ENCODE measurements around the gene ADGRG1. TPM values are rescaled to one million over a fixed set of nuclear protein-coding genes. Genes with fewer than 3 reads are reported as not detected.

The ADGRG1 gene
- total RNA-seq, 1 experiment from 2014 or later, result 20.6 TPM

DNA sequence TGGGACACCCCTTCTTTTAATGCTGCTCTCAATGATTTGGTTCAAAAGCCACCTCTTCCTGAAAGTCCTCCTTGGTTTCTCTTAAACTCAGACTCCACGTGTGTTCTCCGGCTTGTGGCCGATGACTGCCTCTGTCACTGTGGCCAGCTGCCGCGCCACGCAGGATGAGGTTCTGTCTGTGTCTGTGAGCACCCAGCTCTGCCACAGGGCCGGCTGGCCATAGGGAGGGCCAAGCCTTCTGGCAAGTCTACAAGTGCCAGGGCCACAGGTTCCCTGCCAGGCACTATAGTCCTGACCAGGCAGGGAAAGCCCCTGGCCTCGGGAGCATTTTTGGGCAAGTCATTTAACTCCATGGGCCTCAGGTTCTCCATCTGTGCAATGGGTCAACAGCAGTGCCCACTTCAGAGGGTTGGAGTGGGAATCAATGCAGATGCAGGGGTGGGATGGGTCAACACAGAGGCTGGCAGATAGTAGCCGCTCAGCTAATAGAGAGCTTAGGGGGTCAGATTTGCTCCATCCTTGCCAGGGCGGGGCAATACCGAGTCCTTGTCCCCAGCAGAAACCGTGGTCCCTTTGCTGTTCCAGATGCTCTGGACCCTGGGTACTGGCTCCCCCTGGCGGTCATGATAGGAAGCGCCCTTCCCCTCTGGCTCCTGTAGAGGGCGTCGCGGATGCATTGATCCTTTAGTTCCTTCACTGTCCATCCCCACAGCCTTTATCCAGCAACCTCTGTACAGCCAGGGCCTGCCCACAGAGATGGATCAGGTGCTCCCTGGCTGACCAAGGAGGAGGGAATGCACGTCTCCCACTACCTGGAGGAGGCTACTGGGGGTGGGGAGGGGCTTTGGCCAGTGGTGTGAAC, 20.4 kb downstream of the ADGRG1 start:
- peak; percentile 80 for DNase-seq (ENCODE audit: low read depth)

DNA sequence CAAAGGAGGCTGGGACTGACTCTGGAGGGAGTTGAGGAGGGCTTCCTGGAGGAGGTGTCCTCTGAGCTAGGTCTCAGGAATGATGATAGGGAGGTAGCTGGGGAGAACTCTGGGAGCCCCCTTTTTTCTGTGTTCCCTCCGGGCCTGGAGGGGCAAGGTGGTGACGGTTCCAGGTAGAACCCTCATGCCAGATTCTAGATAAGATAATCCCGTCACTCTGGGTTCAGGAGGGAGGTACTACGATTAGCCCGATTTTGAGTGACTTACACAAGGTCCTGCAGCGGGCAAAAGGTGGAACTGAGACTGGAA, 21.0 kb downstream of the ADGRG1 start:
- no peak for DNase-seq (ENCODE audit: low read depth)

DNA sequence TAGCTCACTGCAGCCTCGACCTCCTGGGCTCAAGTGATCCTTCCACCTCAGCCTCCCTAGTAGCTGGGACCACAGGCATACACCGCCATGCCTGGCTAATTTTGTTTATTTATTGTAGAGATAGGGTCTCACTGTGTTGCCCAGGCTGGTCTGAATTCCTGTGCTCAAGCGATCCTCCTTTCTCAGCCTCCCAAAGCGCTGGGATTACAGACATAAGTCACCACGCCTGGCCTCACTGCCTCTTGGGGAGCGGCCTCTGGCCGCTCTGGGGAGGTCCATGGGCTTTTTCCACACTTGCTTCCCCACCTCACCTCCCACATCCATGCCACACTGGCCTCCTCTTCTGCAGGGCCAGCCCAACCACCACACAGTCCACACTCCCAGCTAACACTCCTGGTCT, 21.4 kb downstream of the ADGRG1 start:
- DNase-seq (ENCODE audit: low read depth), result no peak

DNA sequence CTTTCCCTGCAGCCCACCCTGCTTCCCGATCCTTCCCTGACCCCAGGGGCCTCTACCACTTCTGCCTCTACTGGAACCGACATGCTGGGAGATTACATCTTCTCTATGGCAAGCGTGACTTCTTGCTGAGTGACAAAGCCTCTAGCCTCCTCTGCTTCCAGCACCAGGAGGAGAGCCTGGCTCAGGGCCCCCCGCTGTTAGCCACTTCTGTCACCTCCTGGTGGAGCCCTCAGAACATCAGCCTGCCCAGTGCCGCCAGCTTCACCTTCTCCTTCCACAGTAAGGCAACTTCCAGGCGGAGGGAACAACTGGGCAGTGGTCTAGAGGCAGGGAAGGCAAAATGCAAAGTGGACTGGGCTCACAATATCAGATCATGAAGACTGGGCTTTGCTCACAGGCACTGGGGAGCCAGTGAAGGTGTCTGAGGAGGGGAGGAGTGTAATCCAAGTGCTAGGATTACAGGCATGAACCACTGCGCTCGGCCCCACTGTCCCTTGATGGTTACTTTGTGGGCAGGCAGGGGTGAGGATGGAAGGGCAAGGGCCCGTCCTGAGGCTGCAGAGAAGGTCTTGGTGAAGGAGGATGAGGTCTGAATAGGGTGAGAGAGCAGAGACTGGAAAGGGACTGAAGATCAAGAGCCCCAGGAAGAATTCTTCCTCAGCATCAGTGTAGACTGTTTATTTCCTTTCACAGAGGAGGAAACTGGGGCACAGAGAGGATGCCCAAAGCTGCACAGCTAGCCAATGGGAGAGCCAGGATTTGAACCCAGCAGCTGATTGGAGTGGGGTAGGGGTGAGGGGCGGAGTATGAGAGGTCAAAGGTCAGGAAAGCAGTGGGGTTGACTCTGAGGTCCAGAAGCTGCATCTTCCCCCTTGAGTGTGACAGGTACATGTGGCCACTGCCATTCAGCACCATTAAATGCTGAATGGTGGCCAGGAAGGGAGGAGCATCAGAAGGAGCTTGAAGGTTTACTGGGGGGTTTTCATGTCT, 23.2 kb downstream of the ADGRG1 start:
- no peak for DNase-seq (ENCODE audit: low read depth)

DNA sequence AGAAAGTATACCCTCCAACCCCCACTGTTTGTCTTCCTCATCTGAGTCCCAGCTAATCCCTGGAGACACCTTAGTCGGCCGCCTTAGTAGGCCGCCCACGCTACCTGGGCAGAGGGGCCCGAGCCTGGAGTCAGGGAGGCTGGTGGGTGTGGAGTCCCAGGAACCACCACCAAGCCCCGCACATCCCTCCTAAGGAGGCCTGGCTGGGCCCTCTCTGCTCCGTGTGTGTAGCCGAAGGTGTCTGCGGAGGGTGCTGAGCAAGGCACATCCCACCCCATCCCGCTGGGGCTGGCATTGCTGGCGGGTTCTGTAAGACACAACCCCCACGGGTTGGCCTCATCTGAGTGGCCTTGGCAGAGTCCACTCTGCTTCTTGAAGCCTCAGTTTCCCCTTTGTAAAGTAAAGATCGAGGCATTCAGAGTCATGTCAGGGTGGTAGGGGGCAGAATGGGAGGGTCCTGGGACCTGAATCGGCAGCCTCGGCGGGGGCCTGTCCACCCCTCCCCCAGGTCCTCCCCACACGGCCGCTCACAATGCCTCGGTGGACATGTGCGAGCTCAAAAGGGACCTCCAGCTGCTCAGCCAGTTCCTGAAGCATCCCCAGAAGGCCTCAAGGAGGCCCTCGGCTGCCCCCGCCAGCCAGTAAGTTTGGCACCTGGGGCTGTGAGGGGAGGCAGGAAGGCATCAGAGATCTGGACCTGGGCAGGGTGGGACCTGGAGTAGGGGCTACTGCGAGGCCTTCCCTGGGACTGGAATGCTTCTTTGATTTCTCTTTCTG, 24.5 kb downstream of the ADGRG1 start:
- no peak for DNase-seq (ENCODE audit: low read depth)

DNA sequence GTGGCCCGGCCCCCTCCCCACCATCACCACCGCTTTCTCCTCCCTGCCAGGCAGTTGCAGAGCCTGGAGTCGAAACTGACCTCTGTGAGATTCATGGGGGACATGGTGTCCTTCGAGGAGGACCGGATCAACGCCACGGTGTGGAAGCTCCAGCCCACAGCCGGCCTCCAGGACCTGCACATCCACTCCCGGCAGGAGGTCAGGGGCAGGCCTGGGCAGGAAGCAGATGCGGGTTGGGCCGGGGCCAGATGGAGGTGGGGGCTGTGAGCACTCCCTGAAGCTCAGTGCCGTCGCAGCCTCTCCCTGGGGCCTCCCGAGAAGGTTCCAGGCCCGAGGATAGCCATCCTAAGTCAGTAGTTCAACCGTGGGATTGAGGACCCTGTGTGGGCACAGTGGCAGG, 25.5 kb downstream of the ADGRG1 start:
- no peak for DNase-seq (ENCODE audit: low read depth)

DNA sequence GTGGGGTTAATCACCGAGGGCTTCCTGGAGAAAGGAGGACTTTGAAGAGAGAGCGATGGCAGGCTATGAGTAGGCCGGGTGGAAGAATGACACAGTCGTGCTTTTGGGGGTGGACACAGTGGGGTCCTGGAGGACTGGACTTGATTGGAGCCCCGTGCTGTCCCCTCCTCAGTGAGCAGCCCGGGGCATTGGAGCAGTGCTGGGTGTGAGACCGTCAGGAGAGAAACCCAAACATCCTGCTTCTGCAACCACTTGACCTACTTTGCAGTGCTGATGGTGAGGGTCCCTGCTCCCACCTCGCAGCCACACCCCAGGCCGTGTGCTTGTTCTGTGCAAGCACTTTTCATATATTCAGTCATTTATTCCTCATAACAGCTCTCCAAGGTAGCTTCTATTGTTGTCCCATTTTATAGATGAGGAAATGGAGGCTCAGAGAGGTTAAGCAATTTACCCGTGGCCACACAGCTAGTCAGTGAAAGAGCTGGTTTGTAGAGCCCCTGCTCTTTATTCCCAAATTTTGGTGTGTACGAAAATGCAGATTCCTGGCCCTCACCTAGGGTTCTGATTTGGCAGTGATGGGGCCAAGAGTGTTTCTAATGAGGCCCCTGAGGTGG, 28.0 kb downstream of the ADGRG1 start:
- DNase-seq (ENCODE audit: low read depth), result no peak

DNA sequence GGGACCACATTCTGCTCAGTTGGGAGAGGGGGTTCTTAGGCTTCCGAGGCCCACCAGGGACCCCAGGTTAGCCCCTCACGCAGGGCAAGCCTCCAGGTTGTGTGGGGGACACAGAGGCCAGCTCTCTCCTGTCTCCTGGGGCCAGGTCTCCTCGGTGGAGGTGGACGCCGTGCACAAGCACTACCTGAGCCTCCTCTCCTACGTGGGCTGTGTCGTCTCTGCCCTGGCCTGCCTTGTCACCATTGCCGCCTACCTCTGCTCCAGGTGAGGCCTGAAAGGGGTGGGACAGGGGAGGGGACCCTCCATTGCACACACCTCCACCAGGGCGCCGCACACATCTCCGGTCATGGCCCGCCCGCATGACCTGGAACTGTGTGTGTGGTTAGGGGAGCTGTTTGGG, 28.8 kb downstream of the ADGRG1 start:
- DNase-seq (ENCODE audit: low read depth), result no peak

DNA sequence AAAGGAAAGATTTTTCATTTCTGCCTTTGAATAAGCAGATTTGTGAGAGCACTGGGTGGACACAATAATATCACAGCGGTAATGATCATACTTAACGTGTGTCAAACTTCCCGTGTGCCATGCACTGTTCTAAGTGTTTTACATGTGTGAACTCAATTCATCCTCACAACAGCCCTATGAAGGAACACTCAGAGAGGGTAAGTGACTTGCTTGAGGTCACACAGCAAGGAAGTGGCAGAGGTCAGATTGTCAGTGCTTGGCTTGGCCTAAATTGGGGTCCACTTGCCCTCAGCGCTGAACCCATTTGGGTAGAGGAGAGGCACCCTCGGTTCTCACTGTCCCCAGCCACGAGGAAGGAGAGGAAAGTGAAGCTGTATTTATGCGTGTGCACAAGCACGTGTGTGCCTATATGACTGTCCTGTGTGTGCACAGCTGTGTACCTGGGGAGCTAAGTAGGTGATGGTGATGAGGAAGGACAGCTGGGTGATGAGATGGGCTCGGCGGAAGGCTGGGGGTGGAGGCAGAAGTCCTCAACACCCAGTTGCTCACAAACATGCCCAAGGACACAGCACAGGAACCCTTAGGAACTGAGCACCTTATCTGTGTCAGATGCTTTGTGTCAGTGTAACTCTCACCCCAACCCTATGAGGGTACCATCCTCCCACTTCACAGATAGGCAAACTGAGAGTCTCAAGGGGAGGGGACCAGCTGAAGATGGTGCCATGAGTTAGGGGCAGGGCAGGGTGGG, 29.9 kb downstream of the ADGRG1 start:
- DNase-seq (ENCODE audit: low read depth), result no peak

DNA sequence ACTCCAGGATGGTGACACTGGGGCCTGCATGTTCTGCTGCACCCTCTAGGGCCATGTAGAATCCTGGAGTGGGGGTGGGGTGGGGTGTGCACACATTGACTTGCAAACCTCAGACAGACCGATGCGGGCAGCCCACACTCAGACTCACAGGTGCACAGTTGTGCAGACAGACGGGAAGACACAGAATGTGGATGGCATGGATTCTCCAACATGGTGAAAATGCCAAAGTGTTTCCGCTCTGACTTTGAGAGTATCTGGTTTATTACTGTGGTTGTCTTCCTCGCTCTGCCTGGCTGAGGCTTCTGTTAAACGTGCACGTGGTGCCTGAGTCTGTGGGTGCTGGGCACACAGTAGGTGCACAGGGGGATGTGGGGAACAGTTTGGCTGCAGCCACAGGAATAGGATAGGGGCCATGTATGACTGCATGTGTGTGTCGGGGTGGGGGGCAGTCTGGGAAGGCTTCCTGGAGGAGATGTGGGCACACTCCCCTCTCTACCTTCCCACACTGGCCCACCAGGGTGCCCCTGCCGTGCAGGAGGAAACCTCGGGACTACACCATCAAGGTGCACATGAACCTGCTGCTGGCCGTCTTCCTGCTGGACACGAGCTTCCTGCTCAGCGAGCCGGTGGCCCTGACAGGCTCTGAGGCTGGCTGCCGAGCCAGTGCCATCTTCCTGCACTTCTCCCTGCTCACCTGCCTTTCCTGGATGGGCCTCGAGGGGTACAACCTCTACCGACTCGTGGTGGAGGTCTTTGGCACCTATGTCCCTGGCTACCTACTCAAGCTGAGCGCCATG, 30.6 kb downstream of the ADGRG1 start:
- no peak for DNase-seq (ENCODE audit: low read depth)

DNA sequence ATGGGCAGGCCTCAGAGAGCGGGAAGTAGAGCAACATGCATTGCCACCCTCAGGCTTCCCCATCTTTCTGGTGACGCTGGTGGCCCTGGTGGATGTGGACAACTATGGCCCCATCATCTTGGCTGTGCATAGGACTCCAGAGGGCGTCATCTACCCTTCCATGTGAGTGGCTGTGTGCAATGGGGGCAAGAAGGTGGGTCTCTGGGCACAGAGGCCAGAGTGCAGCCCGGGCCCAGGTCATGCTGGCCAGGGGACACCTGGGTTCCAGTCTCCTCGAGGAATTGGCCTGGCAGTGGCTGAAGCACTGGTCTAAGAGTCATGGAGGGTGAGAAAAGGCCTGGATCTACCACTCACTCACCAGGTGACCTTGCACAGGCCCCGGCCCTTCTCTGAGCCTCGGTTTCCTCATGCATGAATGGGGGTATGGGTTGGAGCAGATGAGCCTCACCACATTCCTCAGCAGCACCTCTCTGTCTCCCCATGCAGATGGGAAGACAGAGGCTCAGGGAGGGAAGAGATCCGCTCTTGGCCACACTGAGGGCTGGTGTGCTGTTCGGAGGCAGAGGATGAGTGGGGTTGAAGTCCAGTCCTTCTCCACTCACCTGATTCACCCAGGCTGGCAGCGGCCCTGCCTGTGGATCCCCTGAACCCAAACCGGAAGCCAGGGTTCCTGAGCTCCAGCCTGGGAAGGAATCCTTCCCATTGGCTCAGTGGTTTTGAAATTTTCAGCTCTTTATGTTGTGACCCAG, 32.5 kb downstream of the ADGRG1 start:
- no peak for DNase-seq (ENCODE audit: low read depth)

DNA sequence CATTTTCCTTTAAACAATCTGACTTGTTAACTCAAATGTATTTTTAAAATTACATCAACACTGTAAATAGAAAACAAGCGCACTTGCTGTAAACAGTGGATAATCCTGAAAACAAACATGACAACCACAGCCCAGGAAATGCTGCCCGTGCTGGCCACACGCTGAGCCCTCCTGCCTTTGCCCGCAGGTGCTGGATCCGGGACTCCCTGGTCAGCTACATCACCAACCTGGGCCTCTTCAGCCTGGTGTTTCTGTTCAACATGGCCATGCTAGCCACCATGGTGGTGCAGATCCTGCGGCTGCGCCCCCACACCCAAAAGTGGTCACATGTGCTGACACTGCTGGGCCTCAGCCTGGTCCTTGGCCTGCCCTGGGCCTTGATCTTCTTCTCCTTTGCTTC, 33.1 kb downstream of the ADGRG1 start:
- DNase-seq (ENCODE audit: low read depth), result no peak

DNA sequence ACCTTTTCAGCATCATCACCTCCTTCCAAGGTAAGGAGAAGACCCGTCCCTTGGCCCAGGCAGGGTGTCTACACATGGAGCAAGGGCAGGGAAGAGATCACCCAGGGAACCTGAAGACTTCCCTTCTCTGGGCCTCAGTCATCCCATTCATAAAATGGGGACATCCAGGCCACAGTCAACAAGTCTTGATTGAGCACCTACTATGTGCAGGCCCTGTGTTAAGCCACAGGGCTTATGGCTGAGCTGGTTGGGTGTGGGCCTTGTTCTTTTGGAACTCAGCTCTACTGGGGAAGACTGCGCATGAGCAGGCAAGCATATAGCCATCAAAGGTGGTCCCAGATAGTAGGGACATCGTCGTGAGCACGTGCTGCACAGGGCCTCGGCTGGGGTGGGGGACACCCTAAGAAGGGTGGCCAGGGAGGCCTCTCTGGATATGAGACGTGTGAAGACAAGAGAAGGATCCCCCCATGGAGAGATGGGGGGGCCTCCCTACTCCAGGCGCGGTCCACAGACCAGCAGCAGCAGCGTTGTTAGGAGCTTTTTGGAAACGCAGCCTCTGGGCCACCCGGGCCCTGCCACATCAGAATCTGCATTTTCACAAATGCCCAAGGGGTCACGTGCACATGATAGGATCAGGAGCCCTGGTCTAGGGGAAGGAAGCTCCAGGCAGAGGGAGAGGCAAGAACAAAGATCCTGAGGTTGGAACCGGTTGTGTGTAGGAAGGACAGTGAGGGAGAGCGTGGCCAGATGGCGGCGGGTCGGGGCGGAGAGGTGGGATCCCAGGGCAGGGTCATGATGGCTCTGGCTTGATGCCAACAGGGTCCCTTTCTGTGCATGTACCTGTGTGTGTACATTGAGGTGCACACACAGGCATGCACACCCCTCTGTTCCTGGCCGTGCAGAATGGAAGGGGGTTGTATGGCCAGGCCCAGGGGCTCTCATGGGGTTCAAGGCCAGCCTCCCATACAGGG, 33.8 kb downstream of the ADGRG1 start:
- no peak for DNase-seq (ENCODE audit: low read depth)

DNA sequence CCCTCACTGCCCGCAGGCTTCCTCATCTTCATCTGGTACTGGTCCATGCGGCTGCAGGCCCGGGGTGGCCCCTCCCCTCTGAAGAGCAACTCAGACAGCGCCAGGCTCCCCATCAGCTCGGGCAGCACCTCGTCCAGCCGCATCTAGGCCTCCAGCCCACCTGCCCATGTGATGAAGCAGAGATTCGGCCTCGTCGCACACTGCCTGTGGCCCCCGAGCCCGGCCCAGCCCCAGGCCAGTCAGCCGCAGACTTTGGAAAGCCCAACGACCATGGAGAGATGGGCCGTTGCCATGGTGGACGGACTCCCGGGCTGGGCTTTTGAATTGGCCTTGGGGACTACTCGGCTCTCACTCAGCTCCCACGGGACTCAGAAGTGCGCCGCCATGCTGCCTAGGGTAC, 35.0 kb downstream of the ADGRG1 start:
- DNase-seq (ENCODE audit: low read depth), result no peak

DNA sequence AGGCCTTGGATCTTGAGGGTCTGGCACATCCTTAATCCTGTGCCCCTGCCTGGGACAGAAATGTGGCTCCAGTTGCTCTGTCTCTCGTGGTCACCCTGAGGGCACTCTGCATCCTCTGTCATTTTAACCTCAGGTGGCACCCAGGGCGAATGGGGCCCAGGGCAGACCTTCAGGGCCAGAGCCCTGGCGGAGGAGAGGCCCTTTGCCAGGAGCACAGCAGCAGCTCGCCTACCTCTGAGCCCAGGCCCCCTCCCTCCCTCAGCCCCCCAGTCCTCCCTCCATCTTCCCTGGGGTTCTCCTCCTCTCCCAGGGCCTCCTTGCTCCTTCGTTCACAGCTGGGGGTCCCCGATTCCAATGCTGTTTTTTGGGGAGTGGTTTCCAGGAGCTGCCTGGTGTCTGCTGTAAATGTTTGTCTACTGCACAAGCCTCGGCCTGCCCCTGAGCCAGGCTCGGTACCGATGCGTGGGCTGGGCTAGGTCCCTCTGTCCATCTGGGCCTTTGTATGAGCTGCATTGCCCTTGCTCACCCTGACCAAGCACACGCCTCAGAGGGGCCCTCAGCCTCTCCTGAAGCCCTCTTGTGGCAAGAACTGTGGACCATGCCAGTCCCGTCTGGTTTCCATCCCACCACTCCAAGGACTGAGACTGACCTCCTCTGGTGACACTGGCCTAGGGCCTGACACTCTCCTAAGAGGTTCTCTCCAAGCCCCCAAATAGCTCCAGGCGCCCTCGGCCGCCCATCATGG, 35.7 kb downstream of the ADGRG1 start:
- DNase-seq (ENCODE audit: low read depth), result no peak

DNA sequence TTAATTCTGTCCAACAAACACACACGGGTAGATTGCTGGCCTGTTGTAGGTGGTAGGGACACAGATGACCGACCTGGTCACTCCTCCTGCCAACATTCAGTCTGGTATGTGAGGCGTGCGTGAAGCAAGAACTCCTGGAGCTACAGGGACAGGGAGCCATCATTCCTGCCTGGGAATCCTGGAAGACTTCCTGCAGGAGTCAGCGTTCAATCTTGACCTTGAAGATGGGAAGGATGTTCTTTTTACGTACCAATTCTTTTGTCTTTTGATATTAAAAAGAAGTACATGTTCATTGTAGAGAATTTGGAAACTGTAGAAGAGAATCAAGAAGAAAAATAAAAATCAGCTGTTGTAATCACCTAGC, 36.2 kb downstream of the ADGRG1 start:
- DNase-seq (ENCODE audit: low read depth), result no peak

DNA sequence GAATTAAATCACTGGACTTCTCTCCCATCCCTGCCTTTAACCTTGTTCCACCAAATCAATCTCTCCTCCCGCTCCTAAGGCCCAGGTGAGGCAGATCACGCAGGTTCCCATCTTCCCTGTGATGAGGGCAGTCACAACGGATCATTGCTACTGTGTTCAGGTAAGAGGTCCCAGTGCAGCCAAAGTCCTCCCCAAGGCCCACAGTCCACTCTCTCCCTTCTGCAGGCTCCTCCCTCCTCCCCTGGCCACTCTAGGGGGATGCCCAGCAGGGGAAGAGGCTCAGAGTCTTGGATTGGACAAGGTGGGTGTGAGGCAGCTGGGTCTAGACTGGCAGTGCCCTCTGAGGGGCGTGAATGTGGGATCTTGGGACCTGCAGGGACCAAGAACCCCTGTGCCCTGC, 37.1 kb downstream of the ADGRG1 start:
- DNase-seq (ENCODE audit: low read depth), result no peak

Measured in M059J (cell line).